C4-2B (cell line): Measurements from ENCODE around the gene IL22.

Experiments
- H3K27ac ChIP-seq: fragments of 450-650 bp; 2 replicates; pipeline ENCODE4 v1.5.1; 2017
- ZFX ChIP-seq: fragments of 450-650 bp; IDR thresholded peaks from 2 replicates; pipeline ENCODE4 v1.6.1; 2017
- TF ChIP-seq, protein P1 (sequence below): fragments of 450-650 bp; conservative IDR thresholded peaks from 2 replicates; pipeline ENCODE4 v1.5.1; 2017; ENCODE audit warnings: mild to moderate bottlenecking

IL22 gene

DNA sequence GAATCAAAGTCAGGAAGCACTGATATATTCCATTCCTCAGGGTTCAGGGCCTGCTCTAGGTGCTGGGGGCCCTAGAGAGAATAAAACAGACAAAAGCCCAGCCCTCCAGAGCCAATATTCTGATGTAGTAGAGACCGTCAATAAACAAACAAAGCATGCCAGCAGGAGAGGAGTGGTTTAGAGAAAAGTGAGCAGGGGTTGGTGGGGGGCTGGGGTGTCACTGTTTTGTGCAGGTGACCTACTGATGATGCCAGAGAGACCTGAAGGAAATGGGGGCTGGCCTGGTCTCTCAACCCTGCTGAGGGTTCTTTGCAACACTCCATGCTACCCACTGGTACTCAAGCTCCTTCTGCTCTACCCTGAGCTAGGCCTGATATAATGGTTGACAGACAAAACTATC is 54.3 kb downstream of the IL22 start:
- TF ChIP-seq ZFX, result no peak
- TF ChIP-seq, protein P1, sequence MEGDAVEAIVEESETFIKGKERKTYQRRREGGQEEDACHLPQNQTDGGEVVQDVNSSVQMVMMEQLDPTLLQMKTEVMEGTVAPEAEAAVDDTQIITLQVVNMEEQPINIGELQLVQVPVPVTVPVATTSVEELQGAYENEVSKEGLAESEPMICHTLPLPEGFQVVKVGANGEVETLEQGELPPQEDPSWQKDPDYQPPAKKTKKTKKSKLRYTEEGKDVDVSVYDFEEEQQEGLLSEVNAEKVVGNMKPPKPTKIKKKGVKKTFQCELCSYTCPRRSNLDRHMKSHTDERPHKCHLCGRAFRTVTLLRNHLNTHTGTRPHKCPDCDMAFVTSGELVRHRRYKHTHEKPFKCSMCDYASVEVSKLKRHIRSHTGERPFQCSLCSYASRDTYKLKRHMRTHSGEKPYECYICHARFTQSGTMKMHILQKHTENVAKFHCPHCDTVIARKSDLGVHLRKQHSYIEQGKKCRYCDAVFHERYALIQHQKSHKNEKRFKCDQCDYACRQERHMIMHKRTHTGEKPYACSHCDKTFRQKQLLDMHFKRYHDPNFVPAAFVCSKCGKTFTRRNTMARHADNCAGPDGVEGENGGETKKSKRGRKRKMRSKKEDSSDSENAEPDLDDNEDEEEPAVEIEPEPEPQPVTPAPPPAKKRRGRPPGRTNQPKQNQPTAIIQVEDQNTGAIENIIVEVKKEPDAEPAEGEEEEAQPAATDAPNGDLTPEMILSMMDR, result no peak
- H3K27ac ChIP-seq, result no peak overlapping the region

DNA sequence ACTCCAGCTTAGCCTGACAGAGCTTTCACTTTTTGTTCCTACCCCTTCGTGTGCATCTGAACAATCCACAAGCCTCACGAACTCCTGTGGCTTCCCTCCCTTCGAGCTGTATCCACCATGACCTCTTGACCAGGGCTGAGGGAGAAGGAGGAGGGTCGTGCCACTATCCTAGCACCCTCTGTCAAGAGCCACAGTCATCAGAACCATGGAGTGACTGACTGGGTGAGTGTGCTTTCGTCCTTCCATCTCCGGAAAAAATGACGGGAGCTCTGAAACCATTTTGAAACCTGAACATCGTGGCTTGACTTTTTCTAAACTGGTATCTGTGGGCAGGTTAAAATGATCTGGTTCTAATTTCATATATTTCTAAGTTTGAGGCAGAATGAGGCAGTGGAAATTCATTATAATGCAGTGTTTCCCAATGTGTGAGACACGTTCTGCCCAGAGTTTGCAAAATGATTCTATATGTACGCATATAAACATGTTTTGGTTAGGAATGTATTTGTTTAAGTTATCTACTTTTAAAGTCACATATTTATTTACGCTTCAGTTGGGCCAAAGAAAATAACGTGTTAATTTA is 54.8 kb downstream of the IL22 start:
- no peak for TF ChIP-seq ZFX
- TF ChIP-seq, protein P1, result no peak

More for the DNA sequence above, 54.8 kb downstream of the IL22 start:
- no peak overlapping the region for H3K27ac ChIP-seq
